Ascending aorta (tissue), 2 donors: ENCODE results near the gene TIE1. TPM values are rescaled to one million over a fixed set of nuclear protein-coding genes. Genes with fewer than 3 reads are reported as not detected.

Source experiments
- DNase-seq, 2 donors: peaks; one replicate each; pipeline ENCODE4 v3.0.0-alpha.2; 2019; ENCODE audit warnings: low spot score in 2 of 2
- H3K27ac ChIP-seq, 2 donors: fragments of 200-600 bp; sonication (generic); one replicate each; pipeline ENCODE4 v1.5.1; 2016 to 2017; ENCODE audit warnings: mild to moderate bottlenecking in 1 of 2
- H3K27me3 ChIP-seq: fragments of 200-600 bp; sonication (generic); one replicate; pipeline ENCODE4 v1.5.1; 2017
- H3K36me3 ChIP-seq, 2 donors: fragments of 200-600 bp; sonication (generic); one replicate each; pipeline ENCODE4 v1.5.1; 2016
- H3K4me1 ChIP-seq, 2 donors: fragments of 200-600 bp; sonication (generic); one replicate each; pipeline ENCODE4 v1.5.1; 2016 to 2017; ENCODE audit warnings: mild to moderate bottlenecking in 1 of 2
- H3K4me3 ChIP-seq, 2 donors: fragments of 200-600 bp; sonication (generic); one replicate each; pipeline ENCODE4 v1.5.1; 2016 to 2017; ENCODE audit warnings: mild to moderate bottlenecking in 1 of 2
- H3K9me3 ChIP-seq, 2 donors: fragments of 200-600 bp; sonication (generic); one replicate each; pipeline ENCODE4 v1.5.1; 2016
- CTCF ChIP-seq, 3 experiments: fragments of 200-600 bp in 2 of 3; fragments of 450-650 bp in 1 of 3; sonication (generic) in 2 of 3; IDR thresholded peaks; one replicate each; pipeline ENCODE4 v1.5.1; 2016 to 2019; ENCODE audit warnings: antibody characterized with exemption in 3 of 3, mild to moderate bottlenecking in 1 of 3, moderate library complexity in 1 of 3
- intact Hi-C: fragments of 100-400 bp; cut with DNase I; formaldehyde crosslinking; loops from one replicate; pipeline ENCODE4 v1.15.1; 2023
- total RNA-seq: library from RNA; depleted of rRNA; stranded (reverse); fragments of >200 nt; gene quantifications from one replicate; pipeline ENCODE4 v1.1.0, GENCODE V29; 2016

The TIE1 gene
- total RNA-seq, 1 donor from 2014 or later, result 120 TPM

- no peak overlapping the region for H3K27ac ChIP-seq
Observed at GRCh38 chr1:43292679-43293078, 8.1 kb upstream of the TIE1 start.

GRCh38 chr1:43293176-43293575 is 7.6 kb upstream of the TIE1 start:
- Histone ChIP-seq H3K36me3 (no peaks in the 10 kb centered on the region), H3K9me3 (no peaks in the 10 kb centered on the region), H3K4me3 (no peak overlapping the region), H3K27ac (no peak overlapping the region), H3K4me1 (peaks cover 0 to 22% of the 10 kb centered on the region in 2 donors), H3K27me3 (no peaks in the 10 kb centered on the region)
- no peak for TF ChIP-seq CTCF (IDR thresholded peaks at IDR 0.05)
- intact Hi-C loops, result no loop called here
- no peak for DNase-seq

More at GRCh38 chr1:43292679-43293078, 8.1 kb upstream of the TIE1 start:
- Histone ChIP-seq H3K4me3 (no peak overlapping the region), H3K4me1 (peaks cover 0 to 22% of the 10 kb centered on the region in 2 donors), H3K9me3 (no peaks in the 10 kb centered on the region), H3K27me3 (no peaks in the 10 kb centered on the region), H3K36me3 (no peaks in the 10 kb centered on the region)
- no peak for TF ChIP-seq CTCF (IDR thresholded peaks at IDR 0.05)
- intact Hi-C loops, result no loop called here
- no peak for DNase-seq

- Histone ChIP-seq H3K27me3 (no peaks in the 10 kb centered on the region), H3K4me3 (no peak overlapping the region), H3K9me3 (no peaks in the 10 kb centered on the region), H3K4me1 (peaks cover 0 to 22% of the 10 kb centered on the region in 2 donors), H3K36me3 (no peaks in the 10 kb centered on the region), H3K27ac (no peak overlapping the region)
- intact Hi-C loops, result no loop called here
- no peak for TF ChIP-seq CTCF (IDR thresholded peaks at IDR 0.05)
- DNase-seq, result no peak
Observed at GRCh38 chr1:43293896-43294760, 6.7 kb upstream of the TIE1 start.

- Histone ChIP-seq H3K4me3 (no peak overlapping the region), H3K36me3 (no peaks in the 10 kb centered on the region), H3K27ac (peak overlapping the region in 1 of 2 donors; percentile 53), H3K9me3 (no peaks in the 10 kb centered on the region), H3K27me3 (no peaks in the 10 kb centered on the region), H3K4me1 (peaks cover 0 to 22% of the 10 kb centered on the region in 2 donors)
- DNase-seq, result no peak
- intact Hi-C loops, result no loop called here
- no peak for TF ChIP-seq CTCF (IDR thresholded peaks at IDR 0.05)
Observed at GRCh38 chr1:43294761-43295160, 6.0 kb upstream of the TIE1 start.

- no peak overlapping the region for H3K4me3 ChIP-seq
- no peaks in the 10 kb centered on the region for H3K27me3 ChIP-seq
- no peaks in the 10 kb centered on the region for H3K9me3 ChIP-seq
- intact Hi-C loops, result no loop called here
- H3K36me3 ChIP-seq, result no peaks in the 10 kb centered on the region
- H3K27ac ChIP-seq, result peak overlapping the region in 1 of 2 donors; percentile 53
- peaks cover 0 to 22% of the 10 kb centered on the region in 2 donors for H3K4me1 ChIP-seq
- DNase-seq, result no peak
- TF ChIP-seq CTCF (IDR thresholded peaks at IDR 0.05), result no peak
Observed at GRCh38 chr1:43296207-43296606, 4.6 kb upstream of the TIE1 start.
